HG03064 (cell line): ENCODE measurements around the gene AGAP6.
A peak's percentile ranks its signal among the peaks of the same experiment; 100 is the strongest.
"Not testable (repeated sequence)": the region's sequence is repeated elsewhere in the genome, so short reads cannot be mapped to it uniquely, and the experiment has no call there.

Experiments used
- ATAC-seq: cut with Tn5 transposase; IDR thresholded peaks from one replicate; pipeline ENCODE4 v1.9.1; 2021; ENCODE audit warnings: low read depth; ENCODE audit not compliant: unreplicated experiment

The AGAP6 gene

GRCh38 chr10:49988376-49988775 is at the start of gene AGAP6:
TSS of gene AGAP6 (plus strand) at chr10:49988406. CDS start at chr10:49988716, 310 bp downstream.
- not testable (repeated sequence) for ATAC-seq

GRCh38 chr10:49941447-49942338 is 46.5 kb upstream of the AGAP6 start, which contains the start of the genes PARG and TIMM23B:
TSS of gene PARG (minus strand) at chr10:49942027. CDS start at chr10:49941725, 302 bp downstream.
TSS of gene TIMM23B (plus strand) at chr10:49942053. CDS start at chr10:49942195, 142 bp downstream.
- ATAC-seq: peak; percentile 65

GRCh38 chr10:49942339-49942705 is 45.9 kb upstream of the AGAP6 start:
- ATAC-seq: peak; percentile 12

GRCh38 chr10:49943607-49944006 is 44.6 kb upstream of the AGAP6 start:
- ATAC-seq: not testable (repeated sequence)

- ATAC-seq: peak; percentile 67
These were observed 40.1 kb upstream of the AGAP6 start for GRCh38 chr10:49948142-49948541.

GRCh38 chr10:49948737-49949136 is 39.5 kb upstream of the AGAP6 start:
- ATAC-seq: not testable (repeated sequence)

- not testable (repeated sequence) for ATAC-seq
These were observed 36.2 kb upstream of the AGAP6 start for GRCh38 chr10:49952006-49952405.

GRCh38 chr10:49953122-49953521 is 35.1 kb upstream of the AGAP6 start:
- ATAC-seq: not testable (repeated sequence)

GRCh38 chr10:49970331-49970857 is 17.8 kb upstream of the AGAP6 start:
- ATAC-seq: not testable (repeated sequence)

- ATAC-seq: not testable (repeated sequence)
These were observed 16.7 kb upstream of the AGAP6 start for GRCh38 chr10:49971466-49971865.

GRCh38 chr10:49972094-49972493 is 16.1 kb upstream of the AGAP6 start:
- ATAC-seq: not testable (repeated sequence)

- ATAC-seq: not testable (repeated sequence)
These were observed 10.4 kb upstream of the AGAP6 start for GRCh38 chr10:49977756-49978155.

- not testable (repeated sequence) for ATAC-seq
These were observed 999 bp upstream of the AGAP6 start for GRCh38 chr10:49987207-49987606.

- not testable (repeated sequence) for ATAC-seq
These were observed 7.1 kb downstream of the AGAP6 start for GRCh38 chr10:49995321-49995720.

- not testable (repeated sequence) for ATAC-seq
These were observed 25.8 kb downstream of the AGAP6 start for GRCh38 chr10:50014024-50014423.

GRCh38 chr10:50015596-50016220 is 27.5 kb downstream of the AGAP6 start:
- not testable (repeated sequence) for ATAC-seq

GRCh38 chr10:50016926-50017325 is 28.7 kb downstream of the AGAP6 start:
- ATAC-seq: not testable (repeated sequence)

- not testable (repeated sequence) for ATAC-seq
These were observed 29.4 kb downstream of the AGAP6 start for GRCh38 chr10:50017646-50018045.

GRCh38 chr10:50019279-50019678 is 31.1 kb downstream of the AGAP6 start:
- ATAC-seq: not testable (repeated sequence)

- not testable (repeated sequence) for ATAC-seq
These were observed 32.3 kb downstream of the AGAP6 start for GRCh38 chr10:50020451-50021024.

- no peak for ATAC-seq
These were observed 33.4 kb downstream of the AGAP6 start for GRCh38 chr10:50021646-50022045.
